ENCODE results near the gene C1QTNF1.

GRCh38 chr17:79006794-79007503, 17.0 kb upstream of the C1QTNF1 start:
- TF ChIP-seq CTCF (IDR thresholded peaks at IDR 0.05) (no peak), EP300 (IDR thresholded peaks at IDR 0.05) (no peak)

All from suprapubic skin (tissue), 3 donors.